ENCODE data around the gene PSAPL1. TPM values are rescaled to one million over a fixed set of nuclear protein-coding genes. Genes with fewer than 3 reads are reported as not detected.

The PSAPL1 gene
- total RNA-seq, 1 experiment from 2014 or later, result 0.05 TPM

DNA sequence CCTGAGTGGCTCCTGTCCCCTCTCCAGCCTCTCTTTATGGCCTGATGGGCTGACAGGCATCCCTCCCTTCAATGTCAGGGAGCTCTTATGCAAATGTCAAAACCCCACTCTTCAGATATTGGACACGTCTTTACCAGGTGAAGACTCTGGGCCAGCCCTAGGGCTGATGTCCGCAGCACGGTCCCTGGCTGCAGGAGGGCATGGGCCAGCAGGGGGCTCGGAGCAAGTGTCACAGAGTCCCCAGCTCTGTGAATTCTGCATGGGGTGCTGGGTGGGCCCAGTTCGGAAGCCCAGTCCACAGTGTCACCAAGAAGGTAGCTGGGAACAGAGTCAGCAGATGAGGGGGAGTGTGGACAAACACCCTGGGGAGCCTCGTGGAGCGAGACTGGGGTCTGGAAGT is 39.6 kb upstream of the PSAPL1 start:
- POLR2A ChIA-PET, result no interaction called here

GRCh38 chr4:7473081-7473480 is 38.4 kb upstream of the PSAPL1 start:
- intact Hi-C loops (cut with micrococcal nuclease), result no loop called here
- ChIA-PET CTCF (no interaction called here), RAD21 (ENCODE audit: low non-redundant PET in 1 of 2, low total read pairs in 2 of 2, uncharacterized antibody in 2 of 2, unreplicated experiment in 2 of 2) (no interaction called here), POLR2A (no interaction called here)
- no peak overlapping the region for H3K4me3 ChIP-seq (replicated peaks in 1 of 2; ENCODE audit: low read depth in 1 of 2, low read length in 2 of 2)
- no peak overlapping the region for H2AFZ ChIP-seq (ENCODE audit: low read depth, low read length, poor library complexity, severe bottlenecking)
- BruUV-seq (replicated peaks), result no TSS peak
- H3K4me2 ChIP-seq (ENCODE audit: low read length), result no peak overlapping the region
- peaks cover 21% of the 10 kb centered on the region for H3K27me3 ChIP-seq (ENCODE audit: insufficient read depth, low read length)
- H3K27ac ChIP-seq (ENCODE audit: low read depth, low read length), result no peak overlapping the region
- DNase-seq (ENCODE audit: low read depth, low spot score), result no peak
- H4K20me1 ChIP-seq (ENCODE audit: insufficient read depth), result no peaks in the 10 kb centered on the region
- no peak overlapping the region for H3K9ac ChIP-seq (ENCODE audit: low read length)
- no peaks in the 10 kb centered on the region for H3K36me3 ChIP-seq (ENCODE audit: control insufficient read depth in 1 of 2, insufficient read depth in 2 of 2, low read length in 2 of 2)
- no peaks in the 10 kb centered on the region for H3K9me2 ChIP-seq (ENCODE audit: insufficient read depth)
- H3K79me2 ChIP-seq (ENCODE audit: insufficient read depth, low read length), result no peaks in the 10 kb centered on the region
- H3K9me3 ChIP-seq (ENCODE audit: control insufficient read depth in 1 of 2, insufficient read depth in 1 of 2, low read depth in 1 of 2, low read length in 2 of 2), result no peaks in the 10 kb centered on the region
- no peak for ATAC-seq
- H3K4me1 ChIP-seq (ENCODE audit: control insufficient read depth in 1 of 2, insufficient read depth in 2 of 2, low read length in 2 of 2), result no peaks in the 10 kb centered on the region
- TF ChIP-seq EGR1 (IDR thresholded peaks at IDR 0.05; ENCODE audit: low read depth), result no peak
- no peak for TF ChIP-seq ZNF274 (IDR thresholded peaks at IDR 0.05; ENCODE audit: low read depth, low read length)
- TF ChIP-seq RAD21 (IDR thresholded peaks at IDR 0.05; ENCODE audit: low read depth), result no peak
- no peak for TF ChIP-seq ELF1 (IDR thresholded peaks at IDR 0.05; ENCODE audit: borderline replicate concordance, low read depth)
- no peak for TF ChIP-seq CBX3 (IDR thresholded peaks at IDR 0.05; ENCODE audit: low read depth)
- no peak for TF ChIP-seq CTCF (IDR thresholded peaks at IDR 0.05 in 2 of 3, conservative IDR thresholded peaks at IDR 0.05 in 1 of 3; ENCODE audit: borderline replicate concordance in 1 of 3, insufficient read depth in 1 of 3, low read depth in 2 of 3, low read length in 2 of 3)
- TF ChIP-seq ZFX (IDR thresholded peaks at IDR 0.05), result no peak
- no peak for TF ChIP-seq YY1 (IDR thresholded peaks at IDR 0.05; ENCODE audit: extremely low read depth, insufficient replicate concordance, low read depth, low read length)

More for the DNA sequence above, 39.6 kb upstream of the PSAPL1 start:
- no peaks in the 10 kb centered on the region for H3K9me3 ChIP-seq (ENCODE audit: control insufficient read depth in 1 of 2, insufficient read depth in 1 of 2, low read depth in 1 of 2, low read length in 2 of 2)
- H3K79me2 ChIP-seq (ENCODE audit: insufficient read depth, low read length), result no peaks in the 10 kb centered on the region
- no peak overlapping the region for H3K9ac ChIP-seq (ENCODE audit: low read length)
- TF ChIP-seq CTCF (IDR thresholded peaks at IDR 0.05 in 2 of 3, conservative IDR thresholded peaks at IDR 0.05 in 1 of 3; ENCODE audit: borderline replicate concordance in 1 of 3, insufficient read depth in 1 of 3, low read depth in 2 of 3, low read length in 2 of 3) (0 out of 6 replicates have a peak, but pooled peaks of 1 of the 3 experiments have one; percentile 4), ZFX (IDR thresholded peaks at IDR 0.05) (no peak)
- H4K20me1 ChIP-seq (ENCODE audit: insufficient read depth), result no peaks in the 10 kb centered on the region
- ChIA-PET CTCF (no interaction called here), RAD21 (ENCODE audit: low non-redundant PET in 1 of 2, low total read pairs in 2 of 2, uncharacterized antibody in 2 of 2, unreplicated experiment in 2 of 2) (no interaction called here)
- no peak overlapping the region for H3K4me2 ChIP-seq (ENCODE audit: low read length)
- H3K9me2 ChIP-seq (ENCODE audit: insufficient read depth), result no peaks in the 10 kb centered on the region
- H3K4me3 ChIP-seq (replicated peaks in 1 of 2; ENCODE audit: low read depth in 1 of 2, low read length in 2 of 2), result no peak overlapping the region
- no peak overlapping the region for H3K27ac ChIP-seq (ENCODE audit: low read depth, low read length)
- no peak for DNase-seq (ENCODE audit: low read depth, low spot score)
- H2AFZ ChIP-seq (ENCODE audit: low read depth, low read length, poor library complexity, severe bottlenecking), result no peak overlapping the region
- H3K4me1 ChIP-seq (ENCODE audit: control insufficient read depth in 1 of 2, insufficient read depth in 2 of 2, low read length in 2 of 2), result no peaks in the 10 kb centered on the region
- no TSS peak for BruUV-seq (replicated peaks)
- intact Hi-C loops (cut with micrococcal nuclease), result no loop called here
- ATAC-seq, result no peak; the same call in 1 of the 2 replicates
- no peaks in the 10 kb centered on the region for H3K36me3 ChIP-seq (ENCODE audit: control insufficient read depth in 1 of 2, insufficient read depth in 2 of 2, low read length in 2 of 2)
- H3K27me3 ChIP-seq (ENCODE audit: insufficient read depth, low read length), result peaks cover 12% of the 10 kb centered on the region
